Measurements from ENCODE around the gene SLC32A1.
A peak's percentile ranks its signal among the peaks of the same experiment; 100 is the strongest.

SLC32A1 gene

GRCh38 chr20:38730989-38731737, 6.9 kb downstream of the SLC32A1 start:
- DNase-seq (ENCODE audit: low read depth) = peak; percentile 68
- TF ChIP-seq POLR2A (IDR thresholded peaks at IDR 0.05; ENCODE audit: extremely low read depth, insufficient read length) = no peak
- TF ChIP-seq MYC (IDR thresholded peaks at IDR 0.05; ENCODE audit: low read depth, low read length) = peak; percentile 86
- peak; percentile 90 for TF ChIP-seq MAX (IDR thresholded peaks at IDR 0.05; ENCODE audit: low read depth, low read length)
- peak; percentile 95 for TF ChIP-seq CTCF (IDR thresholded peaks at IDR 0.05; ENCODE audit: low read depth, low read length)
- H3K4me3 ChIP-seq (ENCODE audit: low read depth, low read length) = no peak overlapping the region

GRCh38 chr20:38731738-38732113, 7.4 kb downstream of the SLC32A1 start:
- no peak for TF ChIP-seq MAX (IDR thresholded peaks at IDR 0.05; ENCODE audit: low read depth, low read length)
- TF ChIP-seq POLR2A (IDR thresholded peaks at IDR 0.05; ENCODE audit: extremely low read depth, insufficient read length) = no peak
- TF ChIP-seq MYC (IDR thresholded peaks at IDR 0.05; ENCODE audit: low read depth, low read length) = no peak
- TF ChIP-seq CTCF (IDR thresholded peaks at IDR 0.05; ENCODE audit: low read depth, low read length) = no peak
- no peak overlapping the region for H3K4me3 ChIP-seq (ENCODE audit: low read depth, low read length)
- no peak for DNase-seq (ENCODE audit: low read depth)

GRCh38 chr20:38732981-38733380, 8.7 kb downstream of the SLC32A1 start:
- no peak for DNase-seq (ENCODE audit: low read depth)
- H3K4me3 ChIP-seq (ENCODE audit: low read depth, low read length) = no peak overlapping the region
- TF ChIP-seq MYC (IDR thresholded peaks at IDR 0.05; ENCODE audit: low read depth, low read length) = no peak
- TF ChIP-seq CTCF (IDR thresholded peaks at IDR 0.05; ENCODE audit: low read depth, low read length) = no peak
- no peak for TF ChIP-seq MAX (IDR thresholded peaks at IDR 0.05; ENCODE audit: low read depth, low read length)
- no peak for TF ChIP-seq POLR2A (IDR thresholded peaks at IDR 0.05; ENCODE audit: extremely low read depth, insufficient read length)

- H3K4me3 ChIP-seq (ENCODE audit: low read depth, low read length) = no peak overlapping the region
- no peak for DNase-seq (ENCODE audit: low read depth)
- TF ChIP-seq POLR2A (IDR thresholded peaks at IDR 0.05; ENCODE audit: extremely low read depth, insufficient read length) (no peak), CTCF (IDR thresholded peaks at IDR 0.05; ENCODE audit: low read depth, low read length) (no peak), MAX (IDR thresholded peaks at IDR 0.05; ENCODE audit: low read depth, low read length) (no peak), MYC (IDR thresholded peaks at IDR 0.05; ENCODE audit: low read depth, low read length) (no peak)
Observed at GRCh38 chr20:38735172-38735571, 10.9 kb downstream of the SLC32A1 start.

GRCh38 chr20:38737887-38738286, 13.6 kb downstream of the SLC32A1 start:
- H3K4me3 ChIP-seq (ENCODE audit: low read depth, low read length) = no peak overlapping the region
- no peak for TF ChIP-seq CTCF (IDR thresholded peaks at IDR 0.05; ENCODE audit: low read depth, low read length)
- TF ChIP-seq POLR2A (IDR thresholded peaks at IDR 0.05; ENCODE audit: extremely low read depth, insufficient read length) = no peak
- no peak for TF ChIP-seq MAX (IDR thresholded peaks at IDR 0.05; ENCODE audit: low read depth, low read length)
- TF ChIP-seq MYC (IDR thresholded peaks at IDR 0.05; ENCODE audit: low read depth, low read length) = no peak
- DNase-seq (ENCODE audit: low read depth) = no peak

All from NB4 (cell line).